ENCODE results near the gene TBCD. TPM values are rescaled to one million over a fixed set of nuclear protein-coding genes. Genes with fewer than 3 reads are reported as not detected.
"Not testable (repeated sequence)": the region's sequence is repeated elsewhere in the genome, so short reads cannot be mapped to it uniquely, and the experiment has no call there.

Gene TBCD
- total RNA-seq, 4 donors from 2014 or later = 30.5 to 94.3 (median 51.8) TPM

GRCh38 chr17:82979718-82980117 lies 227.9 kb downstream of the TBCD start:
- ATAC-seq (ENCODE audit: low FRiP score) = no peak
- DNase-seq (ENCODE audit: low spot score) = no peak
- no peak for TF ChIP-seq CTCF (IDR thresholded peaks at IDR 0.05)

- ATAC-seq (ENCODE audit: low FRiP score) (no peak), DNase-seq (ENCODE audit: low spot score) (no peak)
- no peak for TF ChIP-seq CTCF (IDR thresholded peaks at IDR 0.05)
These were observed 228.8 kb downstream of the TBCD start for GRCh38 chr17:82980632-82981031.

GRCh38 chr17:82981141-82981730 lies 229.4 kb downstream of the TBCD start:
- TF ChIP-seq CTCF (IDR thresholded peaks at IDR 0.05) = no peak
- DNase-seq (ENCODE audit: low spot score) (no peak), ATAC-seq (ENCODE audit: low FRiP score) (no peak)

GRCh38 chr17:82983510-82984248 lies 231.8 kb downstream of the TBCD start:
- ATAC-seq (ENCODE audit: low FRiP score) = no peak
- no peak for DNase-seq (ENCODE audit: low spot score)
- TF ChIP-seq CTCF (IDR thresholded peaks at IDR 0.05) = no peak

GRCh38 chr17:82984249-82984617 lies 232.4 kb downstream of the TBCD start:
- not testable (repeated sequence) for DNase-seq (ENCODE audit: low spot score); ATAC-seq (ENCODE audit: low FRiP score)

GRCh38 chr17:82984751-82985427 lies 233.0 kb downstream of the TBCD start:
- no peak for DNase-seq (ENCODE audit: low spot score)
- TF ChIP-seq CTCF (IDR thresholded peaks at IDR 0.05) = no peak
- ATAC-seq (ENCODE audit: low FRiP score) = no peak

- no peak for DNase-seq (ENCODE audit: low spot score)
- no peak for ATAC-seq (ENCODE audit: low FRiP score)
- TF ChIP-seq CTCF (IDR thresholded peaks at IDR 0.05) = no peak
These were observed 233.6 kb downstream of the TBCD start for GRCh38 chr17:82985428-82985805.

All from omental fat pad (tissue), 4 donors.